BE2C (cell line): ENCODE results near the gene CTDSPL.
A peak's percentile ranks its signal among the peaks of the same experiment; 100 is the strongest.

Experiments
- DNase-seq: peaks from one replicate; pipeline ENCODE4 v3.0.0-alpha.2; 2020
- H3K27me3 ChIP-seq: fragments of 250-450 bp; sonication (Bioruptor Pico); 2 replicates; pipeline ENCODE4 v1.5.1; 2020; ENCODE audit warnings: mild to moderate bottlenecking
- H3K36me3 ChIP-seq: fragments of 250-450 bp; sonication (Bioruptor Pico); 2 replicates; pipeline ENCODE4 v1.5.1; 2020; ENCODE audit warnings: mild to moderate bottlenecking
- H3K4me1 ChIP-seq: fragments of 250-450 bp; sonication (Bioruptor Pico); 2 replicates; pipeline ENCODE4 v1.5.1; 2020
- H3K4me3 ChIP-seq: 2 replicates; pipeline ENCODE4 v1.5.1; 2011; ENCODE audit warnings: low read depth, low read length
- H3K9me3 ChIP-seq: fragments of 250-450 bp; sonication (Bioruptor Pico); 2 replicates; pipeline ENCODE4 v1.5.1; 2020
- TF ChIP-seq, protein P1 (sequence below): IDR thresholded peaks from 2 replicates; pipeline ENCODE4 v1.5.1; 2012; ENCODE audit warnings: mild to moderate bottlenecking, low read depth, low read length

CTDSPL gene

GRCh38 chr3:37863949-37864822 is 2.5 kb downstream of the CTDSPL start:
- H3K36me3 ChIP-seq, result no peaks in the 10 kb centered on the region
- H3K4me3 ChIP-seq, result no peak overlapping the region
- H3K4me1 ChIP-seq, result peaks cover 4% of the 10 kb centered on the region; the same call in 1 of the 2 replicates
- TF ChIP-seq, protein P1, sequence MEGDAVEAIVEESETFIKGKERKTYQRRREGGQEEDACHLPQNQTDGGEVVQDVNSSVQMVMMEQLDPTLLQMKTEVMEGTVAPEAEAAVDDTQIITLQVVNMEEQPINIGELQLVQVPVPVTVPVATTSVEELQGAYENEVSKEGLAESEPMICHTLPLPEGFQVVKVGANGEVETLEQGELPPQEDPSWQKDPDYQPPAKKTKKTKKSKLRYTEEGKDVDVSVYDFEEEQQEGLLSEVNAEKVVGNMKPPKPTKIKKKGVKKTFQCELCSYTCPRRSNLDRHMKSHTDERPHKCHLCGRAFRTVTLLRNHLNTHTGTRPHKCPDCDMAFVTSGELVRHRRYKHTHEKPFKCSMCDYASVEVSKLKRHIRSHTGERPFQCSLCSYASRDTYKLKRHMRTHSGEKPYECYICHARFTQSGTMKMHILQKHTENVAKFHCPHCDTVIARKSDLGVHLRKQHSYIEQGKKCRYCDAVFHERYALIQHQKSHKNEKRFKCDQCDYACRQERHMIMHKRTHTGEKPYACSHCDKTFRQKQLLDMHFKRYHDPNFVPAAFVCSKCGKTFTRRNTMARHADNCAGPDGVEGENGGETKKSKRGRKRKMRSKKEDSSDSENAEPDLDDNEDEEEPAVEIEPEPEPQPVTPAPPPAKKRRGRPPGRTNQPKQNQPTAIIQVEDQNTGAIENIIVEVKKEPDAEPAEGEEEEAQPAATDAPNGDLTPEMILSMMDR, result no peak
- H3K9me3 ChIP-seq, result 0 out of 2 replicates have a peak, but pooled peaks cover 3% of the 10 kb centered on the region
- no peaks in the 10 kb centered on the region for H3K27me3 ChIP-seq
- peak; percentile 25 for DNase-seq

DNA sequence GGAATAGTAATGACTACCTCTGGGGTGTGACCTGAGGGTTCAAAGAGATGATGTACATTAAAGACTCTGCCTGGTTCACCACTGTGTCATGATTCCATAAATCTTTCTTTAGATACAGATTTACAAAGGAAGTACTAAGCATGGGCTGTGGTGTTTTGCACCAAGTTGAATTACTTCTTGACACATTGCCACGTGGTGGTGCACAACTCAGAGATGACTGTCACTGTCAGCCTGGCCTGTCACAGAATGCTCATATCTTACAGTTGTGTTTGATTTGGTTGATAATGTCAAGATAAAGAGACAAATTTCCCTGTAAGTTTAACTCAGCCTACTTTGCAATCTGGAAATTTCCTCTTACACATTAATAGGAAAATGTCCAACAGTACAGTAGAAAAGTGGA is 3.2 kb downstream of the CTDSPL start:
- no peak for DNase-seq
- no peak overlapping the region for H3K4me3 ChIP-seq
- TF ChIP-seq, protein P1, result no peak

GRCh38 chr3:37867144-37867543 is 5.5 kb downstream of the CTDSPL start:
- TF ChIP-seq, protein P1, result no peak
- Histone ChIP-seq H3K27me3 (no peaks in the 10 kb centered on the region), H3K4me1 (no peaks in the 10 kb centered on the region), H3K36me3 (no peaks in the 10 kb centered on the region), H3K4me3 (no peak overlapping the region), H3K9me3 (no peaks in the 10 kb centered on the region)
- no peak for DNase-seq

More for the DNA sequence above, 3.2 kb downstream of the CTDSPL start:
- H3K36me3 ChIP-seq, result no peaks in the 10 kb centered on the region
- H3K9me3 ChIP-seq, result 0 out of 2 replicates have a peak, but pooled peaks cover 2% of the 10 kb centered on the region
- H3K4me1 ChIP-seq, result peaks cover 3% of the 10 kb centered on the region; the same call in 1 of the 2 replicates
- no peaks in the 10 kb centered on the region for H3K27me3 ChIP-seq

GRCh38 chr3:37871858-37872257 is 10.2 kb downstream of the CTDSPL start:
- TF ChIP-seq, protein P1, result no peak
- Histone ChIP-seq H3K27me3 (no peaks in the 10 kb centered on the region), H3K4me1 (no peaks in the 10 kb centered on the region), H3K36me3 (no peaks in the 10 kb centered on the region), H3K4me3 (no peak overlapping the region), H3K9me3 (no peaks in the 10 kb centered on the region)
- no peak for DNase-seq

- Histone ChIP-seq H3K4me1 (no peaks in the 10 kb centered on the region), H3K9me3 (no peaks in the 10 kb centered on the region), H3K4me3 (no peak overlapping the region), H3K27me3 (no peaks in the 10 kb centered on the region), H3K36me3 (no peaks in the 10 kb centered on the region)
- DNase-seq, result no peak
- TF ChIP-seq, protein P1, result no peak
Measured at GRCh38 chr3:37872413-37873160, 10.9 kb downstream of the CTDSPL start.
